ENCODE results near the gene NRXN3. TPM values are rescaled to one million over a fixed set of nuclear protein-coding genes. Genes with fewer than 3 reads are reported as not detected.

Gene NRXN3
- polyA plus RNA-seq, 1 donor (not counting 4 experiments of a cell fraction or from before 2014, with no cell fraction given): 0.89 TPM

DNA sequence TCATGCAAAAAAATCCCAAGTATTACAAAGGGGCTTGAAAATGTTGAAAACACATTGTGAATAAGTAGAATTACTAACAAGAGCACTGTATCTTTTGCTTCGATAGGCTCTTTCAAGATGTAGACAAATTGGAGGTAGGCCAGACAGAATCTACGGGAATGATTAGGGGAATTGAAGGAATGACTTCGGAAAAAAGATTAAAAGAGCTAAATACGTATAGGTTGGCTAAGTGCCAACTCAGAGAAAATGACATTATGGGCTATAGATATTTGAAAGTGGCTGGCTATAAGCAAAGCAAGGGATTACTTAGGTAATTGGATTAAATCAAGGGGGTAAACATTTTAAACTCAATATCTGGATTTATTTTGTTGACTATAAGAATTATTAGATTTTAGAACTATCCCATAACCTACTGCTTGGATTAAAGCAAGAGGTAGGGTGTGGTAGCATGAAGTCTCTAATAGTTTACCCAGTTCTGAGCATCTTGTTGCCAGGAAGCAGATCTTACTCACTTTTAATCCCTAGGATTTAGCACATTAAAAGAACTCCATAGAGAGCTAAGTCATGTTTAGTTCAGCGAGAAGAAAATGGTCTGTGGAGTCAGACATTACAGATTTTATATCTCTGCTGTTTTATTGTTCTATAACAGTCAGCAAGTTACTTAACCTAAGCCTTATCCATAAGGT lies 1551.4 kb downstream of the NRXN3 start:
- no peak overlapping the region for H3K9ac ChIP-seq (ENCODE audit: control insufficient read depth, extremely low read depth, insufficient read depth, low read length)
- no peak for TF ChIP-seq CTCF (optimal IDR thresholded peaks at IDR 0.05 in 1 of 3, IDR thresholded peaks at IDR 0.05 in 1 of 3, conservative IDR thresholded peaks at IDR 0.05 in 1 of 3; ENCODE audit: extremely low read depth in 1 of 3, insufficient read depth in 2 of 3, low read length in 3 of 3)
- no peak for TF ChIP-seq EZH2 (IDR thresholded peaks at IDR 0.05; ENCODE audit: low read length)
- H3K4me1 ChIP-seq (ENCODE audit: control insufficient read depth, extremely low read depth, insufficient read depth, low read length): no peaks in the 10 kb centered on the region
- no peaks in the 10 kb centered on the region for H3K9me3 ChIP-seq (ENCODE audit: control insufficient read depth, low read depth, low read length)
- no peak overlapping the region for H3K4me2 ChIP-seq (ENCODE audit: control insufficient read depth, extremely low read depth, insufficient read depth, low read depth, low read length)
- no peak for DNase-seq (ENCODE audit: low read depth, low spot score)
- H2AFZ ChIP-seq (ENCODE audit: control insufficient read depth, low read length): no peak overlapping the region
- no peaks in the 10 kb centered on the region for H3K36me3 ChIP-seq (ENCODE audit: control insufficient read depth in 2 of 2, extremely low read depth in 1 of 2, insufficient read depth in 2 of 2, low read length in 2 of 2)
- no peak overlapping the region for H3K27ac ChIP-seq (ENCODE audit: control insufficient read depth, insufficient read depth, low read length)
- no peaks in the 10 kb centered on the region for H4K20me1 ChIP-seq (ENCODE audit: control insufficient read depth, extremely low read depth, insufficient read depth, low read length)
- dilution Hi-C loops (cut with MboI; ENCODE audit: extremely low pct_ligation_motif_present, low sequenced_read_pairs): no loop called here
- H3K9me1 ChIP-seq (ENCODE audit: control insufficient read depth, extremely low read depth, insufficient read depth, low read length): no peaks in the 10 kb centered on the region
- H3K79me2 ChIP-seq (ENCODE audit: control insufficient read depth, insufficient read depth, low read length): no peaks in the 10 kb centered on the region
- H3K27me3 ChIP-seq (ENCODE audit: control insufficient read depth, extremely low read depth, insufficient read depth, low read length): no peaks in the 10 kb centered on the region
- H3K4me3 ChIP-seq (ENCODE audit: control insufficient read depth in 2 of 3, extremely low read depth in 1 of 3, insufficient read depth in 2 of 3, low read depth in 1 of 3, low read length in 3 of 3): no peak overlapping the region
- no peak for FAIRE-seq

DNA sequence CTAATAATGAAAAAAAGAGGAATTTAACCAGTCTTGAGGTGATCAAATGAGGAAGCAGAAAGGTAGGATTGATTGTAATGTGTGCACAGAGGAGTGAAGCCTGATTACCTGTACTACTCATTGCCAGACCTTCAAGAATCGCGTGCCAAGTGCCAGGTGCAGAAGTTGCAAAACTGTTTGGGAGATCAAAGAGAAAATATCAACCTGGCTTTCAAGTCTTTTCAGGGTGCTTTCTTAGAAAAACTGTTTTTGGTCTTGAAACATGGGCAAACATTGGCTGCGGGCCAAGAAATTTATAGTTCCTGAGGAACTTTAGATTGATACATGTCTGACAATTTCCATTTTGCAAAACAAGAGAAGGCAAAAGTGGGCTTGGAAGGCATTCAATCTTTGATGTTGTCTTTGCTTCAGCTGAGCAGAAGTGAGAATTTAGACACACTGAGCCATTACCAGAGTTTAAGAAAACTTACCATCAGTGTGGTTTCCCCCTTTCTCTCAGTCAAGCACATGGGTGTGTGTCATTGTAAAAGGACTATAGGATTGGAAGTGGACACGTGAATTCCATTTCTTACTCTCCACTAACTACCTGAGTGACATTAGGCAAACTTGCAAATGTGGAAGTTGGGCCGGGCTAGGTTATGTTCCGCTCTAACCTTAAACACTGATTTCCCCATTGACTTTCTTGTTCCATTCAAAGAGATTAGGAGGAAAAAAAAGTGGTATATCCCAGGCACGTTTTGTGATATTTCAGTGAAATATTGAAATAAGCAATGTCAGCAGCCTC lies 1555.0 kb downstream of the NRXN3 start:
- Histone ChIP-seq H3K79me2 (ENCODE audit: control insufficient read depth, insufficient read depth, low read length) (no peaks in the 10 kb centered on the region), H3K4me1 (ENCODE audit: control insufficient read depth, extremely low read depth, insufficient read depth, low read length) (no peaks in the 10 kb centered on the region), H2AFZ (ENCODE audit: control insufficient read depth, low read length) (no peak overlapping the region), H3K9me3 (ENCODE audit: control insufficient read depth, low read depth, low read length) (no peaks in the 10 kb centered on the region), H3K9ac (ENCODE audit: control insufficient read depth, extremely low read depth, insufficient read depth, low read length) (no peak overlapping the region), H3K27ac (ENCODE audit: control insufficient read depth, insufficient read depth, low read length) (no peak overlapping the region), H3K4me2 (ENCODE audit: control insufficient read depth, extremely low read depth, insufficient read depth, low read depth, low read length) (no peak overlapping the region), H3K9me1 (ENCODE audit: control insufficient read depth, extremely low read depth, insufficient read depth, low read length) (no peaks in the 10 kb centered on the region), H4K20me1 (ENCODE audit: control insufficient read depth, extremely low read depth, insufficient read depth, low read length) (no peaks in the 10 kb centered on the region), H3K4me3 (ENCODE audit: control insufficient read depth in 2 of 3, extremely low read depth in 1 of 3, insufficient read depth in 2 of 3, low read depth in 1 of 3, low read length in 3 of 3) (no peak overlapping the region), H3K36me3 (ENCODE audit: control insufficient read depth in 2 of 2, extremely low read depth in 1 of 2, insufficient read depth in 2 of 2, low read length in 2 of 2) (no peaks in the 10 kb centered on the region), H3K27me3 (ENCODE audit: control insufficient read depth, extremely low read depth, insufficient read depth, low read length) (no peaks in the 10 kb centered on the region)
- TF ChIP-seq EZH2 (IDR thresholded peaks at IDR 0.05; ENCODE audit: low read length) (no peak), CTCF (optimal IDR thresholded peaks at IDR 0.05 in 1 of 3, IDR thresholded peaks at IDR 0.05 in 1 of 3, conservative IDR thresholded peaks at IDR 0.05 in 1 of 3; ENCODE audit: extremely low read depth in 1 of 3, insufficient read depth in 2 of 3, low read length in 3 of 3) (no peak)
- DNase-seq (ENCODE audit: low read depth, low spot score) (no peak), FAIRE-seq (no peak)
- dilution Hi-C loops (cut with MboI; ENCODE audit: extremely low pct_ligation_motif_present, low sequenced_read_pairs): no loop called here
